BE2C (cell line): Measurements from ENCODE around the gene THSD7A.
A peak's percentile ranks its signal among the peaks of the same experiment; 100 is the strongest.

ENCODE experiments used
- DNase-seq: peaks from one replicate; pipeline ENCODE4 v3.0.0-alpha.2; 2020
- H3K27me3 ChIP-seq: fragments of 250-450 bp; sonication (Bioruptor Pico); 2 replicates; pipeline ENCODE4 v1.5.1; 2020; ENCODE audit warnings: mild to moderate bottlenecking
- H3K36me3 ChIP-seq: fragments of 250-450 bp; sonication (Bioruptor Pico); 2 replicates; pipeline ENCODE4 v1.5.1; 2020; ENCODE audit warnings: mild to moderate bottlenecking
- H3K4me1 ChIP-seq: fragments of 250-450 bp; sonication (Bioruptor Pico); 2 replicates; pipeline ENCODE4 v1.5.1; 2020
- H3K4me3 ChIP-seq: 2 replicates; pipeline ENCODE4 v1.5.1; 2011; ENCODE audit warnings: low read depth, low read length
- H3K9me3 ChIP-seq: fragments of 250-450 bp; sonication (Bioruptor Pico); 2 replicates; pipeline ENCODE4 v1.5.1; 2020
- CTCF ChIP-seq: IDR thresholded peaks from 2 replicates; pipeline ENCODE4 v1.5.1; 2012; ENCODE audit warnings: mild to moderate bottlenecking, low read depth, low read length

Gene THSD7A

GRCh38 chr7:11630355-11630754 lies 201.6 kb downstream of the THSD7A start:
- Histone ChIP-seq H3K4me1 (peaks cover 4% of the 10 kb centered on the region), H3K27me3 (no peaks in the 10 kb centered on the region), H3K4me3 (no peak overlapping the region), H3K36me3 (no peaks in the 10 kb centered on the region; the same call in 1 of the 2 replicates), H3K9me3 (no peaks in the 10 kb centered on the region)
- no peak for TF ChIP-seq CTCF
- no peak for DNase-seq

GRCh38 chr7:11625669-11626068 lies 206.3 kb downstream of the THSD7A start:
- Histone ChIP-seq H3K9me3 (no peaks in the 10 kb centered on the region), H3K4me1 (no peaks in the 10 kb centered on the region), H3K4me3 (no peak overlapping the region), H3K36me3 (no peaks in the 10 kb centered on the region), H3K27me3 (no peaks in the 10 kb centered on the region)
- no peak for DNase-seq
- no peak for TF ChIP-seq CTCF

GRCh38 chr7:11623093-11623678 lies 208.8 kb downstream of the THSD7A start:
- H3K4me3 ChIP-seq, result no peak overlapping the region
- no peaks in the 10 kb centered on the region for H3K9me3 ChIP-seq
- no peaks in the 10 kb centered on the region; the same call in 1 of the 2 replicates for H3K4me1 ChIP-seq
- H3K36me3 ChIP-seq, result no peaks in the 10 kb centered on the region
- no peak for TF ChIP-seq CTCF
- H3K27me3 ChIP-seq, result no peaks in the 10 kb centered on the region
- DNase-seq, result no peak

- TF ChIP-seq CTCF, result no peak
- Histone ChIP-seq H3K27me3 (no peaks in the 10 kb centered on the region), H3K36me3 (no peaks in the 10 kb centered on the region), H3K4me1 (no peaks in the 10 kb centered on the region; the same call in 1 of the 2 replicates), H3K9me3 (no peaks in the 10 kb centered on the region), H3K4me3 (peak overlapping the region; percentile 51)
- DNase-seq, result no peak
Measured at GRCh38 chr7:11620406-11621253, 211.4 kb downstream of the THSD7A start.

- Histone ChIP-seq H3K9me3 (no peaks in the 10 kb centered on the region), H3K4me3 (no peak overlapping the region), H3K27me3 (no peaks in the 10 kb centered on the region), H3K4me1 (peaks cover 6% of the 10 kb centered on the region; the same call in 1 of the 2 replicates), H3K36me3 (no peaks in the 10 kb centered on the region)
- TF ChIP-seq CTCF, result no peak
- no peak for DNase-seq
Measured at GRCh38 chr7:11616466-11616865, 215.5 kb downstream of the THSD7A start.

- no peaks in the 10 kb centered on the region for H3K36me3 ChIP-seq
- H3K4me1 ChIP-seq, result peaks cover 6% of the 10 kb centered on the region; the same call in 1 of the 2 replicates
- no peaks in the 10 kb centered on the region for H3K9me3 ChIP-seq
- TF ChIP-seq CTCF, result no peak
- H3K27me3 ChIP-seq, result no peaks in the 10 kb centered on the region
- no peak overlapping the region for H3K4me3 ChIP-seq
- DNase-seq, result no peak
Measured at GRCh38 chr7:11615174-11615573, 216.8 kb downstream of the THSD7A start.
